Left ventricle myocardium inferior (tissue), 1 donor: ENCODE data around the gene GPR158. TPM values are rescaled to one million over a fixed set of nuclear protein-coding genes. Genes with fewer than 3 reads are reported as not detected.

Experiments
- DNase-seq: peaks from one replicate; pipeline ENCODE4 v3.0.0-alpha.2; 2020
- H3K27ac ChIP-seq: fragments of 200-600 bp; replicated peaks from 2 replicates; pipeline ENCODE4 v1.8.0; 2021
- H3K27me3 ChIP-seq: fragments of 200-600 bp; 2 replicates; pipeline ENCODE4 v1.8.0; 2021; ENCODE audit warnings: low read depth
- H3K36me3 ChIP-seq: fragments of 200-600 bp; 2 replicates; pipeline ENCODE4 v1.8.0; 2021
- H3K4me1 ChIP-seq: fragments of 200-600 bp; 2 replicates; pipeline ENCODE4 v1.8.0; 2021
- H3K4me3 ChIP-seq: fragments of 200-600 bp; 2 replicates; pipeline ENCODE4 v1.8.0; 2021; ENCODE audit warnings: mild to moderate bottlenecking, moderate library complexity
- H3K9me3 ChIP-seq: fragments of 200-600 bp; replicated peaks from 2 replicates; pipeline ENCODE4 v1.8.0; 2021
- intact Hi-C: fragments of 100-400 bp; cut with micrococcal nuclease; formaldehyde crosslinking; loops from one replicate; pipeline ENCODE4 v1.11.0; 2022
- total RNA-seq: library from RNA; stranded (reverse); fragmentation: NEBNext Ultra II Directional; extraction: Animal tissue kit (Norgen Biotek cat#: 25700); gene quantifications from one replicate; pipeline ENCODE4 v1.2.1, GENCODE V29; 2021
- TF ChIP-seq, protein P1 (sequence below): fragments of 200-600 bp; IDR thresholded peaks from 2 replicates; pipeline ENCODE4 v1.8.0; 2021; ENCODE audit warnings: antibody characterized with exemption, mild to moderate bottlenecking, borderline replicate concordance
- donor health status: DM: no; HTN: yes; CAD: no; lungs with severe emphysema.

The GPR158 gene
- total RNA-seq, 1 donor from 2014 or later = not detected

GRCh38 chr10:25582961-25583360, 408.2 kb downstream of the GPR158 start:
- intact Hi-C loops = no loop called here
- H3K27ac ChIP-seq = no peak overlapping the region
- TF ChIP-seq, protein P1, sequence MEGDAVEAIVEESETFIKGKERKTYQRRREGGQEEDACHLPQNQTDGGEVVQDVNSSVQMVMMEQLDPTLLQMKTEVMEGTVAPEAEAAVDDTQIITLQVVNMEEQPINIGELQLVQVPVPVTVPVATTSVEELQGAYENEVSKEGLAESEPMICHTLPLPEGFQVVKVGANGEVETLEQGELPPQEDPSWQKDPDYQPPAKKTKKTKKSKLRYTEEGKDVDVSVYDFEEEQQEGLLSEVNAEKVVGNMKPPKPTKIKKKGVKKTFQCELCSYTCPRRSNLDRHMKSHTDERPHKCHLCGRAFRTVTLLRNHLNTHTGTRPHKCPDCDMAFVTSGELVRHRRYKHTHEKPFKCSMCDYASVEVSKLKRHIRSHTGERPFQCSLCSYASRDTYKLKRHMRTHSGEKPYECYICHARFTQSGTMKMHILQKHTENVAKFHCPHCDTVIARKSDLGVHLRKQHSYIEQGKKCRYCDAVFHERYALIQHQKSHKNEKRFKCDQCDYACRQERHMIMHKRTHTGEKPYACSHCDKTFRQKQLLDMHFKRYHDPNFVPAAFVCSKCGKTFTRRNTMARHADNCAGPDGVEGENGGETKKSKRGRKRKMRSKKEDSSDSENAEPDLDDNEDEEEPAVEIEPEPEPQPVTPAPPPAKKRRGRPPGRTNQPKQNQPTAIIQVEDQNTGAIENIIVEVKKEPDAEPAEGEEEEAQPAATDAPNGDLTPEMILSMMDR = no peak

DNA sequence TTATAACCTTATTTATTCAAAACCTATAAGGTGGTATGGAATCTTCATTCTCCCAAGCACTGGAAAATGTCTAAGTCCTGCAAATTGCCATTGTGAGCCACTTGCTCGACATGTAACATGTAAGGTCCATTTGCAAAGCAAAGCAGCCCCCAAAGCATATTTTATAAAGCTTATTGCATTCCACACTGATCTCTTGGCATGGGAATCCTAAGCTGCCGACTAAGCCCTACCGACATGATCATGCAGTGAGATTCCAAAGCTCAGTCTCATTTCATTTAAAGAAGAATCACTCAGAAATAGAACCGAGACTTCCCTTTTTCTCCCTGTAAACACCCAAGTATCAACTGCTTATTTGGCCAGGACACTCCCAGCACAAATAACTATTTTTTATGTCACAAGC, 425.9 kb downstream of the GPR158 start:
- no peaks in the 10 kb centered on the region for H3K36me3 ChIP-seq
- no peak for DNase-seq
- H3K27me3 ChIP-seq = no peaks in the 10 kb centered on the region
- no peak overlapping the region for H3K4me3 ChIP-seq
- TF ChIP-seq, protein P1 = no peak
- intact Hi-C loops = no loop called here
- no peak overlapping the region for H3K27ac ChIP-seq
- no peaks in the 10 kb centered on the region for H3K4me1 ChIP-seq
- no peaks in the 10 kb centered on the region for H3K9me3 ChIP-seq

More at GRCh38 chr10:25582961-25583360, 408.2 kb downstream of the GPR158 start:
- no peak for DNase-seq
- H3K27me3 ChIP-seq = no peaks in the 10 kb centered on the region
- no peak overlapping the region for H3K4me3 ChIP-seq
- H3K4me1 ChIP-seq = no peaks in the 10 kb centered on the region
- peaks cover 6% of the 10 kb centered on the region for H3K9me3 ChIP-seq
- no peaks in the 10 kb centered on the region for H3K36me3 ChIP-seq

- H3K4me1 ChIP-seq = no peaks in the 10 kb centered on the region
- no peak overlapping the region for H3K27ac ChIP-seq
- peaks cover 3% of the 10 kb centered on the region for H3K9me3 ChIP-seq
- no peaks in the 10 kb centered on the region for H3K27me3 ChIP-seq
- DNase-seq = no peak
- intact Hi-C loops = no loop called here
- TF ChIP-seq, protein P1 = no peak
- no peak overlapping the region for H3K4me3 ChIP-seq
- no peaks in the 10 kb centered on the region for H3K36me3 ChIP-seq
These were observed 429.8 kb downstream of the GPR158 start for GRCh38 chr10:25604591-25604990.

DNA sequence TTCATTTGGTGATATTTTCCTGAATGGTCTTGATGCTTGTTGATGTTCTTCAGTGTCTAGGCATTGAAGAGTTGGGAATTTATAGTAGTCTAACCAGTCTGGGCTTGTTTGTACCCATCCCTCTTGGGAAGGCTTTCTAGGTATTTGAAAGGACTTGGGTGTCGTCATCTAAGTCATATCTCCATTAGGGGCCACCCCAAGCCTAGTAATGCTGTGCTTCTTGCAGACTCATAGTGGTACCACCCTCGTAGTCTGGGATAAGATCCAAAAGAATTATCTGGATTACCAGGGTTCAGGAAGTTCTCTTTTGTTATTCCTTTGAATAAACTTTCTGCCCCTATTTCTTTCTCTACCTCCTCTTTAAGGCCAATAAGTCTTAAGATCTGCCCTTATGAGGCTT, 439.9 kb downstream of the GPR158 start:
- no peak for DNase-seq
- intact Hi-C loops = no loop called here
- Histone ChIP-seq H3K27me3 (peaks cover 5% of the 10 kb centered on the region), H3K9me3 (peaks cover 32% of the 10 kb centered on the region), H3K36me3 (no peaks in the 10 kb centered on the region), H3K27ac (no peak overlapping the region), H3K4me3 (no peak overlapping the region), H3K4me1 (no peaks in the 10 kb centered on the region)
- TF ChIP-seq, protein P1 = no peak

GRCh38 chr10:25615926-25616325, 441.1 kb downstream of the GPR158 start:
- Histone ChIP-seq H3K36me3 (no peaks in the 10 kb centered on the region), H3K9me3 (peaks cover 19% of the 10 kb centered on the region), H3K27me3 (peaks cover 5% of the 10 kb centered on the region), H3K27ac (no peak overlapping the region), H3K4me1 (no peaks in the 10 kb centered on the region), H3K4me3 (no peak overlapping the region)
- DNase-seq = no peak
- intact Hi-C loops = no loop called here
- TF ChIP-seq, protein P1 = no peak
